T-helper 17 cell (primary cell): ENCODE measurements around the gene PCCA. TPM values are rescaled to one million over a fixed set of nuclear protein-coding genes. Genes with fewer than 3 reads are reported as not detected.
A peak's percentile ranks its signal among the peaks of the same experiment; 100 is the strongest.

Experiments used
- ATAC-seq: fragments of 150-1000 bp; cut with Tn5 transposase; 2 replicates; pipeline ENCODE4 v1.10.0; 2021; ENCODE audit warnings: mild to moderate bottlenecking, moderate library complexity
- DNase-seq, 3 donors: peaks; one replicate each; pipeline versions ENCODE4 v3.0.0 to v3.0.0-alpha.2; 2020 to 2021
- H3K9me3 ChIP-seq: one replicate; pipeline ENCODE4 v1.7.0; 2013; ENCODE audit warnings: low read length, mild to moderate bottlenecking; ENCODE audit not compliant: control insufficient read depth, poor library complexity, severe bottlenecking
- H3K27ac Mint-ChIP-seq: one replicate; pipeline ENCODE4 v1.8.0; 2022; ENCODE audit warnings: mild to moderate bottlenecking, moderate library complexity, mixed read lengths
- H3K27me3 Mint-ChIP-seq: one replicate; pipeline ENCODE4 v1.8.0; 2022; ENCODE audit warnings: mixed read lengths
- H3K36me3 Mint-ChIP-seq: one replicate; pipeline ENCODE4 v1.8.0; 2022; ENCODE audit warnings: low read depth, mixed read lengths
- H3K4me1 Mint-ChIP-seq: one replicate; pipeline ENCODE4 v1.8.0; 2022; ENCODE audit warnings: mild to moderate bottlenecking, mixed read lengths
- H3K4me3 Mint-ChIP-seq: one replicate; pipeline ENCODE4 v1.8.0; 2022; ENCODE audit warnings: mild to moderate bottlenecking, moderate library complexity, mixed read lengths
- total RNA-seq, 4 donors: library from RNA in 2 of 4; stranded (reverse) in 2 of 4; gene quantifications; one replicate each; pipeline ENCODE4 v1.2.3 and lab custom pipeline; 2022 to 2026

Gene PCCA
- total RNA-seq, 2 donors from 2014 or later: 9.9 to 10.7 TPM

DNA sequence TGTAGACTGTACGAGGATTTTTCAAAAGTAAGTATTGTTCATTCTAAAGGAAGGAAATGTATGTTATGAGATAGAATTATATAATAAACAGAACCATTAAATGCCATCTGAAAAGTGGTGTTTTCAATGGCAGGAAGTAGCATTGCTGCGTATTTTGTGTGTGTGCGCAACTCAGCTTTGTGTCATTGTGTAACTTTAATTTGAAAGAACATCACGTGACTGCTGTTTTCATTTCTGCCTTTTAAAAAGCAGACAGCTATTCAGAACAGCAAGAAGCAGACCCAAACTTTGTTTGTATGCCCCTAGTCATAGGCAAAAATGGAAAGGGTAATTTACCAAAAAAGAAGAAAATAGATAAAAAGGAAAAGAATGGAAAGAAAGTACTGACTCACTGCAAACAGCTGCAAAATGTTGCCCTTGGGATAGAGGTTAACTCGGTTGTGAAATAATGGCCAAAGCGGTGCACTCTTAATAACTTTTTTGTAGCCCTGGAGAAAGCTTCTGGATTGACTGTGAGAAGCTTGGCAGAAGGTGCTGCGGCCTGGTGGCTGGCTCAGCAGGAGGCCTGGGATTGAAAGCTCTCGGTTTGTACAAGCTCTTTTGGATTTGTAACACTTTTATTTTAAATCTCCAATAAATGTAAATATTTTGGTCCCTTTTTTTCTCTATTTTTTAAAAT lies 402.4 kb downstream of the PCCA start:
- H3K4me1 Mint-ChIP-seq: no peaks in the 10 kb centered on the region
- no peak overlapping the region for H3K27ac Mint-ChIP-seq
- ATAC-seq (no peak), DNase-seq (no peak)
- H3K4me3 Mint-ChIP-seq: no peak overlapping the region
- no peaks in the 10 kb centered on the region for H3K9me3 ChIP-seq
- no peaks in the 10 kb centered on the region for H3K27me3 Mint-ChIP-seq
- H3K36me3 Mint-ChIP-seq: no peaks in the 10 kb centered on the region

DNA sequence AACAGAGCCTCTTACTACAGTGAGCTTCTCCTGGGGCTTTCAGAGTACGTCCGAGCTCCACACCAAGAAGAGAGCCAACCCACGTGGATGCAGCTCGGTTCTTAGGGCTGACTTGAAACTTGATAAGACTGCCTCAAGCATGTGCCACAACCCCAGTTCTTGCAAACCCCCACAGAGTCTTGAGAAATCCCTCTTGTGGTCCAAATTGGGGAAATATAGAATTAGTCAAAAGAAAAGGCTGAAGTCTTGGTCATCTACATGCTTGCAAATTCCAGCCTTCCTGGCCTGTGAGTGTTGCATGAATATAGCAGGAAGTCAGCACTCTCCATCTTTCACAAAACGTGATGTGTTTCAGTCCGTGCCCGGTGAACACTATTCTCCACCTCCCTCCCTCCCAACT lies 404.5 kb downstream of the PCCA start:
- ATAC-seq: no peak
- H3K9me3 ChIP-seq: no peaks in the 10 kb centered on the region
- Mint-ChIP-seq H3K27ac (no peak overlapping the region), H3K36me3 (no peaks in the 10 kb centered on the region), H3K27me3 (no peaks in the 10 kb centered on the region), H3K4me1 (no peaks in the 10 kb centered on the region), H3K4me3 (no peak overlapping the region)
- no peak for DNase-seq

DNA sequence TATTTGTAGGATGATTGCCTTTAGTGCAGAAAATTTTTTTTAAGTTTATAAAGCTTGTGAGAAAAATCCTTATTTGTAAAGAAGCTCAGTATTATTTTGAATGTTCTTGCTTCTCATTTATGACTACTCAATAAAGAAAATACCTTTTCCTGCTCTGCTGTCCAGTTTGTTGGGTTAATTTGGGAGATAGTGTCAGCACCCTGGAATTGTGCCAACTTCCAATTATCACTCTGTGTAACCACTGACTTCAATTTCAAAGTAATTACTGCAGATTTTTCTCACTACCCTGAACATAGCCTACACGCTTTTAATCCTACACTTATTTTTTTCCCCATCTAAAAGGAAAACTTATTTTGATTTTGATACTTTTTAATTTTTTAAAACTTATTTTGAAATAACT lies 406.6 kb downstream of the PCCA start:
- H3K9me3 ChIP-seq: no peaks in the 10 kb centered on the region
- Mint-ChIP-seq H3K4me3 (no peak overlapping the region), H3K4me1 (no peaks in the 10 kb centered on the region), H3K36me3 (no peaks in the 10 kb centered on the region), H3K27me3 (no peaks in the 10 kb centered on the region), H3K27ac (no peak overlapping the region)
- no peak for ATAC-seq
- DNase-seq: no peak

DNA sequence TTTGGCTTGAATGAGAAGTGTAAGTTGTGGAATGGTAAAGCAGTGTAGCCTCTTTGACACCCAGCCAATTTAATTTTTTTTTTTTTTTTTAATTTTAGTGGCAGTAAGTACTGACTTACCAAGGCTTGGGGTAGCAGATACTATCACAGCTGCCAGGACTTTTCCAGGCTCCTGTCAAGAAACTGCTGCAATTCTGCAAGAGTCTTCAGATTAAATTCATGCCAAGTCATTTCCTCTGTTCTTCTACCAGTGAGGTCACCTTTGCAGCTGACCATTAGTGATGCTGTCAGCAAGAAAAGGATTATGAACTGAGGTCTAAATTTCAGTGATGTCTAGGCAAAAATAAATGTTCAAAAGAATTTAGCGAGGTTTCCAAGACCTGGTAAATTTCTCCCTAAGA lies 408.5 kb downstream of the PCCA start:
- Mint-ChIP-seq H3K4me3 (no peak overlapping the region), H3K4me1 (no peaks in the 10 kb centered on the region), H3K36me3 (no peaks in the 10 kb centered on the region), H3K27me3 (peaks cover 1% of the 10 kb centered on the region), H3K27ac (no peak overlapping the region)
- no peaks in the 10 kb centered on the region for H3K9me3 ChIP-seq
- no peak for DNase-seq
- ATAC-seq: no peak

DNA sequence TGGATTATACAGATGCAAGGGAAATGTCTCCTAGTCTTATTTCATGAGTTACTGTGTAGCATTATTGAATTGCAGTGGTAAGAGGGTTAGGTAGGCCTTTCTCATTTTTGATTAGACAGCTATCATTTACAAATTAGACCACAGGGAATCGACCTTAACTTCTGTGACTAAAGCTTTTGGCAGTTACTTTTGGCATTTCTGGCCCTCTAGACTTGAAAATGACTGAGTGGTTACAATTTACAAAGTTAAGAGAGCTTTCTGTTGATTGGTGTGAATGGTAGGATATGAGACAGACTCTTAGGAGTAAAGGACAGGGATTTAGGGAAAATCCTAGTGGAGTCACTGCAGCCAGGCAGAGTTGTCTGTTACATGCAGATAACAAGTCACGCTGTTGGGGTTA lies 413.6 kb downstream of the PCCA start:
- ATAC-seq (no peak), DNase-seq (no peak)
- Mint-ChIP-seq H3K36me3 (peaks cover 4% of the 10 kb centered on the region), H3K27me3 (peaks cover 6% of the 10 kb centered on the region), H3K4me1 (peaks cover 14% of the 10 kb centered on the region), H3K27ac (no peak overlapping the region), H3K4me3 (no peak overlapping the region)
- H3K9me3 ChIP-seq: no peaks in the 10 kb centered on the region

GRCh38 chr13:100503622-100504021 lies 414.7 kb downstream of the PCCA start:
- H3K36me3 Mint-ChIP-seq: peaks cover 4% of the 10 kb centered on the region
- ATAC-seq (no peak), DNase-seq (no peak)
- no peaks in the 10 kb centered on the region for H3K9me3 ChIP-seq
- no peak overlapping the region for H3K4me3 Mint-ChIP-seq
- peaks cover 6% of the 10 kb centered on the region for H3K27me3 Mint-ChIP-seq
- peaks cover 14% of the 10 kb centered on the region for H3K4me1 Mint-ChIP-seq
- H3K27ac Mint-ChIP-seq: no peak overlapping the region

GRCh38 chr13:100506154-100506553 lies 417.3 kb downstream of the PCCA start:
- H3K27ac Mint-ChIP-seq: peak overlapping the region; percentile 83
- peaks cover 6% of the 10 kb centered on the region for H3K27me3 Mint-ChIP-seq
- H3K4me1 Mint-ChIP-seq: peaks cover 14% of the 10 kb centered on the region
- H3K4me3 Mint-ChIP-seq: peak overlapping the region; percentile 81
- DNase-seq: no peak
- ATAC-seq: peak; percentile 27
- peaks cover 4% of the 10 kb centered on the region for H3K36me3 Mint-ChIP-seq
- no peaks in the 10 kb centered on the region for H3K9me3 ChIP-seq

DNA sequence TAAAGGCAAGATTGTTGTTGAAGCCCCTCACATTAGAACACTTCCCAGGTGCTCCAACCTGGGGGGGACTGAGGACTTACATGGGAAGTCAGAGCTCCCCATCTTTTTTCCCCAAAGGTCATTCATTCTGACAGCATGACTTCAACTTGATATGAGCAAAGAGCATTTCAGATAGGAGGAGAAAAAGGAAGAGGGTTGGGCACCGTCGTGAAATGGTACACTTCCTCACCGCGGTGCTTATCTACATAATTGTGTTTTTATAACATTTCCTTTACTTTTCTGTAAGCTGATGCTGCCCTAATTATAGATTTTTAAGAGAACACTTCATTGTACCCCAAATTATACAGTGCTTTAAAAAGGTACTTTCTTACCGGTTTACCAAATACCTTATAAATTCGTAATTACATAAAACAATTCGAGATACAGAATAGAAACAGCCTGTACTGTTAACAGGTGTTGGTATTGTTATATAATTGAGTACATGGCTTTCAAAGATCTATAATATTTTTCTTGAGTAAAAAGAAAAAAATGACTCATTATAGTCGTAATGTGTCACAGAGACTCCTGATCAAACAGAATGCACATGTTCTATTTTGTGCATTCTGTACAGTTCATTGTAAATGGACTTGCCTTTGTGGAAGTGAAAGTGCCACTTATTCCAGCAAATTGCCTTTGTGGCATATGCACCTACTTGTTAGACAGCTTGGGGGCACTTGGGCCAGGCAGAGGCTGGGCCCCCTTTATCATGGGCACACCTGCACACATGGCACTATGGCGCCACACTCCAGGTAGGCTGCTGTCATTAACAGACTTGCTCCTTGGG lies 417.9 kb downstream of the PCCA start:
- peaks cover 16% of the 10 kb centered on the region for H3K4me1 Mint-ChIP-seq
- ATAC-seq (peak; percentile 64), DNase-seq (no peak)
- H3K36me3 Mint-ChIP-seq: peaks cover 4% of the 10 kb centered on the region
- H3K9me3 ChIP-seq: no peaks in the 10 kb centered on the region
- H3K27me3 Mint-ChIP-seq: peaks cover 6% of the 10 kb centered on the region
- peak overlapping the region; percentile 83 for H3K27ac Mint-ChIP-seq
- H3K4me3 Mint-ChIP-seq: peak overlapping the region; percentile 81

- H3K9me3 ChIP-seq: no peaks in the 10 kb centered on the region
- DNase-seq (no peak), ATAC-seq (no peak)
- no peak overlapping the region for H3K4me3 Mint-ChIP-seq
- H3K4me1 Mint-ChIP-seq: peaks cover 16% of the 10 kb centered on the region
- H3K27me3 Mint-ChIP-seq: no peaks in the 10 kb centered on the region
- no peaks in the 10 kb centered on the region for H3K36me3 Mint-ChIP-seq
- no peak overlapping the region for H3K27ac Mint-ChIP-seq
Measured at GRCh38 chr13:100508455-100508854, 419.6 kb downstream of the PCCA start.

GRCh38 chr13:100508996-100509395 lies 420.1 kb downstream of the PCCA start:
- H3K9me3 ChIP-seq: no peaks in the 10 kb centered on the region
- ATAC-seq (no peak), DNase-seq (no peak)
- Mint-ChIP-seq H3K27ac (no peak overlapping the region), H3K4me1 (peaks cover 16% of the 10 kb centered on the region), H3K4me3 (no peak overlapping the region), H3K27me3 (no peaks in the 10 kb centered on the region), H3K36me3 (no peaks in the 10 kb centered on the region)

DNA sequence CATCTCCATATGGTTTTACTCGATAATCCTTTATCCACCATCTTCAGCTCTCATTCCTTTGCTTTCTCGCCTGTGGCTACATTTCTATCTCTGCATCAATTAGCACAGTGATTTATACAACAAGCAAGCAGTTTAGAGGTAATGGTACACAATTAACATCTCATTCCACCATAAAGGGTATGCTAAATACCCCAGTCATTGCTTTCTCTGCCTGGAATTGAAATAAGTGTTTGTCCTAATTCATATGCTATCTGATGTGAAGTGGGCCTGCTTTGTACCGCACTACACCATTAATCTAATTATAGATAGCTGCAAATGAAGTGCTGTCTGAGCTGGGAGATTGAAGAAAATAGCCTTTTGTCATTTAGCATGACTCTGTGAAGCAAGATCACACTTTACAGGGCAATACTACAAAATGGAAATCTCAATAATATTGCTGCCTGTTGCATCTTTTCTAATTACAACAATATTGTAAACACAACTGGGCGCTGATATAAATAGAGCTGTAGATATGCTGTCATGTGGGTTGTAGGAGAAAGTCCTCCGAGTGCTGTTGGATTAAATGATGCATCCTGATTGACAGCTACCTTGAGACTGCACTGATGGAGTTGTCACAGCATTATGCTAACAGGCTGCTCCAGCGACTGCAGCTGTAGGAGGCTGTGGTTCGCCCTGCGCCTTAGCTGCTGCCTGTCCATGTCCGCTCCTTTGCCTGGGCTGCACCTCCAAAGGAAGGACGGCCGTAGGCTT lies 421.5 kb downstream of the PCCA start:
- Mint-ChIP-seq H3K27ac (no peak overlapping the region), H3K36me3 (no peaks in the 10 kb centered on the region), H3K4me1 (peaks cover 14% of the 10 kb centered on the region), H3K4me3 (no peak overlapping the region), H3K27me3 (no peaks in the 10 kb centered on the region)
- no peak for ATAC-seq
- no peak for DNase-seq
- no peaks in the 10 kb centered on the region for H3K9me3 ChIP-seq

DNA sequence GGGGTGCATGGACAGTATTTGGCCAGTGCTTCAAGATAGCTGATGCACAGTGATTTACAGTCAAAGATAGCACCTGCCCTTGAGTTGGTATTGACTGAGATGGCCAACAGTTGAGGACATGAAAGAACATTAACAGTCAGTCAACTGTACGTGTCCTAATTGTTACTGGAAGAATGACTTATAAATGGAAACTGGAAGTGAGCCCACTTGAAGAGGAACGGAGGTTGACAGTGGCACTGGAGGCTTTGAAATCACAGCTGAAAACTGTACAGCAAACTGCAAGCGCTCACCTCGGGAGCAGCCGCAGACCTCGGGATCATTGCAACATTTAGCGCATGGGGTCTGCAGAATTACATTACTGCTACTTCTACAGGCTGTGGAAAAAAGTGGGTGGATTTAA lies 422.6 kb downstream of the PCCA start:
- no peaks in the 10 kb centered on the region for H3K36me3 Mint-ChIP-seq
- H3K27me3 Mint-ChIP-seq: no peaks in the 10 kb centered on the region
- no peaks in the 10 kb centered on the region for H3K9me3 ChIP-seq
- no peak overlapping the region for H3K4me3 Mint-ChIP-seq
- peak overlapping the region; percentile 16 for H3K27ac Mint-ChIP-seq
- DNase-seq (no peak), ATAC-seq (no peak)
- H3K4me1 Mint-ChIP-seq: peaks cover 7% of the 10 kb centered on the region

DNA sequence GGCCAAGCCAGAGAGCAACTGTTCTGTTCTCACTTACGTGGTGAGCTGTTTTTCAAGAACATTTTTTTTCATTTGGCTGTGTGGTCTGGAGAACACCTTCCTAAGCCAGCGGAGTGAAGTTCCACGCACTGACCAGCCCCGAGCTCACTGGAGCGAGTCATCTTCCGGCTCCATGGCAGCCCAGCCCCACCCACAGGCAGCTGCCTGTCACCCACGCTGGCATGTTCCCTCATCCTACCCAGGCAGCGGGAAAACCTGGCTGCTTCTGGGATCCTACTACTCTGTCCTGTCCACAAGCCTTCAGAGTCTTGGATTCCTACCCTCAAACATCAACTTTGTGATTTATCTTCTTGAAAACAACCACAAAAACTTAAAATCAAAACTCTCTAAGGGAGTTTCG lies 423.5 kb downstream of the PCCA start:
- H3K36me3 Mint-ChIP-seq: no peaks in the 10 kb centered on the region
- ATAC-seq: no peak
- DNase-seq: no peak
- no peaks in the 10 kb centered on the region for H3K27me3 Mint-ChIP-seq
- peaks cover 2% of the 10 kb centered on the region for H3K4me1 Mint-ChIP-seq
- no peak overlapping the region for H3K4me3 Mint-ChIP-seq
- no peak overlapping the region for H3K27ac Mint-ChIP-seq
- H3K9me3 ChIP-seq: no peaks in the 10 kb centered on the region
